Occipital lobe (tissue), 3 donors: ENCODE measurements around the gene DPP10. TPM values are rescaled to one million over a fixed set of nuclear protein-coding genes. Genes with fewer than 3 reads are reported as not detected.

Source experiments
- DNase-seq: peaks from one replicate; lab custom pipeline; 2025; lab: John Stamatoyannopoulos, UW
- small RNA-seq: library from RNA; depleted of rRNA; stranded (forward); fragments of <200 nt; gene quantifications from one replicate; pipeline ENCODE3, GENCODE V24; 2014
- total RNA-seq: library from RNA; depleted of rRNA; stranded (reverse); fragments of >200 nt; gene quantifications from one replicate; pipeline ENCODE4 v1.2.3, GENCODE V29; 2014

DPP10 gene
- total RNA-seq, 1 donor from 2014 or later = 76.7 TPM

DNA sequence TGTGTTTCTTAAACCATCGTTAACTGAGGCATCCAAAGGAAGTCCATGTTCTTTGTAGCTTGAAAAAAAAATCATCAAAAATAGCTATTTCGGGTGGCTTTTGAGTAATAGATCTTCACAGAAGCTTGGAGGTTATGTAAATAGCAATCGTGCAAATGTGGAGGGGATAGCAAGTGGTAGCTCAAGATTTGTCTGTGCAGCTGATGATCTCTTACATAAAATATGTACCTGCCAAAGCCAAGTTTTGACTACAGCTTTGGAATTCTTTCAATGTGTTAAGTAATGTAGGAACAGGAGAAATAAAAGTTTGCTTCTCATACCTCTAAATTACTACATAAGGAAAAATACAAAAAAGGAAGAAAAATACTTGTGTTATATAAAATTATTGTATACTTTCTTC lies 1432.0 kb downstream of the DPP10 start:
- no peak for DNase-seq

- no peak for DNase-seq
These were observed 1438.1 kb downstream of the DPP10 start for GRCh38 chr2:115880558-115880957.

DNA sequence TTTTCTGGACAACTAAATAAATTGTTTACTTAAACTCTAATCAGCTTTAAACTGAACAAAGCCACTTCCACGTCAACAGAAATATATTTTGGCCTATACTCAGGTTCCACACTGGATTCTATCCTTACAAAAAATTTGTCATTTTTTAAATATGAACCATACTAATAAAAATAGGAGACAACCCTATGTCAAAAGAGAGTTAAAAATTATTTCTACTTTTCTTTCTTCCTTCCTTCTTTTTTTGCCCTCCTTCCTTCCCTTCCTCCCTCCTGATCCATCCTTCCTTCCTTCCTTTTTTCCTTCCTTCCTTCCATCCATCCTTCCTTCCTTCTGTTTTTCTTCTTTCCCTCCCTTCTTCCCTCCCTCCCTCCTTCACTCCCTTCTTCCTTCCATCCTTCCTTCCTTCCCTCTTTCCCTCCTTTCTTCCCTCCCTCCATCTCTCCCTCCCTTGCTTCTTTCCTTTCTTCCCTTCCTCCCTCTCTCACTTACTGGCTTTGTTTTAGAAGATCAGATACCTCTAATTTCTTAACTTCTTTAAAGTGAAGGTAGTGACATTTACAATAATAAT lies 1444.9 kb downstream of the DPP10 start:
- no peak for DNase-seq

Small RNA genes within 50 kb of the gene (small RNA-seq; reads per million reads assigned to genes)
- 1.8 reads per million, percentile 82 among the genes with 10 or more reads in this experiment for gene RNU2-41P
